Vagina (tissue), 2 donors: Measurements from ENCODE around the gene CCDC183.

Experiments
- CTCF ChIP-seq, 3 experiments: fragments of 450-650 bp in 2 of 3; fragments of 200-600 bp in 1 of 3; sonication (generic) in 1 of 3; IDR thresholded peaks; one replicate each; pipeline ENCODE4 v1.5.1; 2017 to 2019; ENCODE audit warnings: antibody characterized with exemption in 3 of 3, mild to moderate bottlenecking in 2 of 3, moderate library complexity in 2 of 3
- POLR2A ChIP-seq, 2 donors: fragments of 450-650 bp; IDR thresholded peaks; one replicate each; pipeline ENCODE4 v1.6.1; 2017; ENCODE audit warnings: antibody characterized with exemption in 2 of 2, mild to moderate bottlenecking in 2 of 2, moderate library complexity in 2 of 2
- POLR2AphosphoS5 ChIP-seq, 2 donors: sonication (generic); formaldehyde crosslinking; IDR thresholded peaks; one replicate each; pipeline ENCODE4 v1.9.0; 2017; ENCODE audit warnings: antibody characterized with exemption in 2 of 2, mild to moderate bottlenecking in 2 of 2, low read depth in 1 of 2; ENCODE audit not compliant: insufficient read depth in 1 of 2

GRCh38 chr9:136854842-136855460 lies 58.8 kb downstream of the CCDC183 start:
- TF ChIP-seq CTCF (IDR thresholded peaks at IDR 0.05) (no peak), POLR2A (IDR thresholded peaks at IDR 0.05) (no peak), POLR2AphosphoS5 (IDR thresholded peaks at IDR 0.05; ENCODE audit: insufficient read depth in 1 of 2, low read depth in 1 of 2) (no peak)
